CD4-positive, alpha-beta memory T cell (primary cell): Measurements from ENCODE around the gene ST7. TPM values are rescaled to one million over a fixed set of nuclear protein-coding genes. Genes with fewer than 3 reads are reported as not detected.

Experiments
- CTCF ChIA-PET: fragments of 350-600 bp; sonication (Branson Sonifier 250); formaldehyde crosslinking; loops from one replicate; lab custom pipeline; 2021; ENCODE audit warnings: inconsistent platforms; ENCODE audit not compliant: partially characterized antibody; lab: Charles Lee
- POLR2A ChIA-PET: fragments of 350-600 bp; sonication (Branson Sonifier 250); formaldehyde crosslinking; loops from one replicate; lab custom pipeline; 2021; ENCODE audit not compliant: partially characterized antibody; lab: Charles Lee
- DNase-seq, 5 donors: peaks; one replicate each; pipeline versions ENCODE4 v3.0.0 to v3.0.0-alpha.2; 2020 to 2022; ENCODE audit warnings: mixed read lengths in 1 of 5
- H3K27ac ChIP-seq: one replicate; pipeline ENCODE4 v1.7.0; 2013; ENCODE audit warnings: low read depth, low read length
- H3K27me3 ChIP-seq: 2 replicates; pipeline ENCODE4 v1.7.0; 2013; ENCODE audit warnings: mild to moderate bottlenecking, low read length, moderate library complexity; ENCODE audit not compliant: insufficient read depth
- H3K36me3 ChIP-seq: 2 replicates; pipeline ENCODE4 v1.7.0; 2013; ENCODE audit warnings: mild to moderate bottlenecking, low read length, moderate library complexity; ENCODE audit not compliant: insufficient read depth
- H3K4me1 ChIP-seq: 2 replicates; pipeline ENCODE4 v1.7.0; 2013; ENCODE audit warnings: mild to moderate bottlenecking, low read length, moderate library complexity; ENCODE audit not compliant: insufficient read depth
- H3K4me3 ChIP-seq, 2 donors: one replicate each; pipeline ENCODE4 v1.7.0; 2013; ENCODE audit warnings: low read length in 2 of 2, mild to moderate bottlenecking in 1 of 2
- H3K9me3 ChIP-seq, 2 donors: one replicate each; pipeline ENCODE4 v1.7.0; 2013; ENCODE audit warnings: low read length in 2 of 2, control low read depth in 1 of 2; ENCODE audit not compliant: control insufficient read depth in 1 of 2
- H3K27ac Mint-ChIP-seq, 7 donors: one replicate each; pipeline ENCODE4 v1.8.0; 2020 to 2021; ENCODE audit warnings: mixed read lengths in 7 of 7, mild to moderate bottlenecking in 6 of 7, inconsistent platforms in 3 of 7, moderate library complexity in 3 of 7
- H3K27me3 Mint-ChIP-seq, 2 donors: one replicate each; pipeline ENCODE4 v1.8.0; 2020 to 2021; ENCODE audit warnings: mixed read lengths in 2 of 2
- H3K36me3 Mint-ChIP-seq, 2 donors: one replicate each; pipeline ENCODE4 v1.8.0; 2020 to 2021; ENCODE audit warnings: mixed read lengths in 2 of 2, inconsistent platforms in 1 of 2, mild to moderate bottlenecking in 1 of 2
- H3K4me1 Mint-ChIP-seq, 4 donors: one replicate each; pipeline ENCODE4 v1.8.0; 2020 to 2021; ENCODE audit warnings: mixed read lengths in 4 of 4, mild to moderate bottlenecking in 1 of 4
- H3K4me3 Mint-ChIP-seq, 8 donors: one replicate each; pipeline ENCODE4 v1.8.0; 2020 to 2021; ENCODE audit warnings: mixed read lengths in 8 of 8, mild to moderate bottlenecking in 7 of 8, moderate library complexity in 6 of 8, inconsistent platforms in 3 of 8
- H3K9me3 Mint-ChIP-seq, 8 donors: one replicate each; pipeline ENCODE4 v1.8.0; 2020 to 2021; ENCODE audit warnings: mixed read lengths in 8 of 8, mild to moderate bottlenecking in 5 of 8, inconsistent platforms in 3 of 8, moderate library complexity in 1 of 8
- intact Hi-C: fragments of 100-400 bp; cut with micrococcal nuclease; formaldehyde crosslinking; loops from one replicate; pipeline ENCODE4 v1.15.1; 2023
- polyA plus RNA-seq, 2 donors: library from polyadenylated mRNA; unstranded; fragments of 300-500 nt; fragmentation: Illumina TruSeq; gene quantifications; one replicate each; pipeline ENCODE4 v1.2.3, GENCODE V29; 2021
- total RNA-seq, 2 experiments: library from RNA; stranded (reverse); gene quantifications; one replicate each; pipeline ENCODE4 v1.2.3, GENCODE V29; 2021

Gene ST7
- total and polyA plus RNA-seq, 4 experiments from 2014 or later, result 3.8 to 6.6 (median 4.0) TPM

DNA sequence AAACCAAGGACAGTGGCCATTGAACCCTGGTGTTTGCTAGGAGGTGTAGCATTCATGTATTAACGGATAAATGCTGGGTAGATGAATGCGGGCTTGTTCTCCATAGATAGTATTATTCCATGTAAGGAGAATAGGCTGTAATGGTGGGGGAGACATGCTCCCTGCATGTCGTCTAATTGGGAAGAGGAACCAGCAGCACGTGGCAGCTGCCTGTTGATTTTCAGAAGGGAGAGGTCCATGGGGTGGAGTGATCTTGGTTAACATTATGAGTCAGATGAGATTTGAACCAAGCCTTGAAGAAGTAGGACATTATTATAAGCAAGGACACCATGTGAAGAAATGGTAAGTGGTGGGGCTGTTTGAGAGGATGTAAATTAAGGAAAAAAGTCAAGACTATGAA, 257.1 kb downstream of the ST7 start:
- Mint-ChIP-seq H3K4me3 (no peak overlapping the region), H3K9me3 (no peaks in the 10 kb centered on the region), H3K4me1 (peaks cover 0 to 2% (median 0%) of the 10 kb centered on the region in 4 donors), H3K36me3 (peaks cover 0 to 4% of the 10 kb centered on the region in 2 donors), H3K27ac (peak overlapping the region in 1 of 7 donors; percentile 23), H3K27me3 (no peaks in the 10 kb centered on the region)
- Histone ChIP-seq H3K4me3 (no peak overlapping the region), H3K27ac (no peak overlapping the region), H3K36me3 (no peaks in the 10 kb centered on the region), H3K27me3 (no peaks in the 10 kb centered on the region), H3K4me1 (no peaks in the 10 kb centered on the region), H3K9me3 (no peaks in the 10 kb centered on the region)
- intact Hi-C loops, result no loop called here
- no peak for DNase-seq
- CTCF ChIA-PET, result no interaction called here
- POLR2A ChIA-PET, result no interaction called here

DNA sequence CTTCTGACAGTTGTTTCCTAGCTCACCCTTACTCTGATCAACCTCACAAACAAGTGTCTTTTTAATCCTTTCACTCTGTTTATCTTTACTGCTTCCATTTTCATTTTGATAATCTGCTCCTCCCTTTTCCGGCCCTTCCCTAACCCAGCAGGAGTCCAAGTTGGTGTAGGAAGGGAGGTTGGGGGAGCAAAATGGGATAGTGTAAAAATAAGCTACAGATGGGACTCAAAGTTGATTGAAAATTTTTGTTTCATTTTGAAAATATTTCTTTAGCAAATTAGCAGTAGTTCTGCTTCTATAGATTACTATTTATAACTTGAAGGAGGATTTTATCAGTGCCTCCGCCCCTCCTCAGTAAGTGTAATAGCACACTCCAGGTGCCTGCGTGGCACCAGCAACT, 257.6 kb downstream of the ST7 start:
- Mint-ChIP-seq H3K27ac (no peak overlapping the region), H3K4me3 (no peak overlapping the region), H3K27me3 (no peaks in the 10 kb centered on the region), H3K9me3 (no peaks in the 10 kb centered on the region), H3K4me1 (peaks cover 0 to 2% (median 0%) of the 10 kb centered on the region in 4 donors), H3K36me3 (peaks cover 0 to 4% of the 10 kb centered on the region in 2 donors)
- ChIA-PET CTCF (no interaction called here), POLR2A (no interaction called here)
- no peak overlapping the region for H3K27ac ChIP-seq
- no peak for DNase-seq
- no peak overlapping the region for H3K4me3 ChIP-seq
- no peaks in the 10 kb centered on the region for H3K36me3 ChIP-seq
- H3K4me1 ChIP-seq, result no peaks in the 10 kb centered on the region
- H3K27me3 ChIP-seq, result no peaks in the 10 kb centered on the region
- no peaks in the 10 kb centered on the region for H3K9me3 ChIP-seq
- intact Hi-C loops, result no loop called here

DNA sequence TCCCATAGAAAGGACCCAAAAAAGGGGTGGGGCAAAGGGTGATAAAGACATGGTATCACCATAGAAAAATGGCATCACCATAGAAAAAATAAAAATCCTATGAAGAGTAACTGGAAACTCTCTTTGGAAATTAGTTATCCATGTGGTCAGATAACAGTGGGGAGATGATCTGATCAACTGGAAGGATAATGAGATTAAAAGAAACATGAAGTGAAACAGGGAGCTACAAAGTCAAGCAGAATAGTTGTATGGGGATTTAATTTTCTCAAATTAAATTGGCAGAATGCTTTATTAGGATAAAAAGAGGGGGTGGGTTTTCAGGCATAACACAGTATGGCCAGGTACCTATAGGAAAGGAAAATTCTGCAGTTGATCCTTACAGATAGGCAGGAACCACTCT, 258.3 kb downstream of the ST7 start:
- intact Hi-C loops, result no loop called here
- Histone ChIP-seq H3K4me1 (no peaks in the 10 kb centered on the region), H3K36me3 (no peaks in the 10 kb centered on the region), H3K9me3 (no peaks in the 10 kb centered on the region), H3K27me3 (no peaks in the 10 kb centered on the region), H3K27ac (no peak overlapping the region), H3K4me3 (no peak overlapping the region)
- POLR2A ChIA-PET, result no interaction called here
- Mint-ChIP-seq H3K9me3 (no peaks in the 10 kb centered on the region), H3K4me3 (no peak overlapping the region), H3K27ac (no peak overlapping the region), H3K27me3 (no peaks in the 10 kb centered on the region), H3K4me1 (peaks cover 0 to 2% (median 0%) of the 10 kb centered on the region in 4 donors), H3K36me3 (peaks cover 0 to 1% of the 10 kb centered on the region in 2 donors)
- CTCF ChIA-PET, result no interaction called here
- DNase-seq, result no peak

- Histone ChIP-seq H3K27me3 (no peaks in the 10 kb centered on the region), H3K27ac (no peak overlapping the region), H3K4me3 (no peak overlapping the region), H3K36me3 (no peaks in the 10 kb centered on the region), H3K4me1 (no peaks in the 10 kb centered on the region), H3K9me3 (no peaks in the 10 kb centered on the region)
- Mint-ChIP-seq H3K27ac (no peak overlapping the region), H3K36me3 (no peaks in the 10 kb centered on the region), H3K4me1 (peaks cover 0 to 2% (median 0%) of the 10 kb centered on the region in 4 donors), H3K4me3 (no peak overlapping the region), H3K27me3 (no peaks in the 10 kb centered on the region), H3K9me3 (no peaks in the 10 kb centered on the region)
- intact Hi-C loops, result no loop called here
- ChIA-PET CTCF (interaction anchor here (0.6 to 1.9 kb wide), 9 partner anchors 8 to 984 kb away, joined by 3 to 8 read pairs (median 4); no protein-coding TSS in a partner anchor), POLR2A (no interaction called here)
- peak in 4 of 5 donors; percentile 17 to 32 (median 22) for DNase-seq
These were observed 259.9 kb downstream of the ST7 start for GRCh38 chr7:117212969-117213877.

DNA sequence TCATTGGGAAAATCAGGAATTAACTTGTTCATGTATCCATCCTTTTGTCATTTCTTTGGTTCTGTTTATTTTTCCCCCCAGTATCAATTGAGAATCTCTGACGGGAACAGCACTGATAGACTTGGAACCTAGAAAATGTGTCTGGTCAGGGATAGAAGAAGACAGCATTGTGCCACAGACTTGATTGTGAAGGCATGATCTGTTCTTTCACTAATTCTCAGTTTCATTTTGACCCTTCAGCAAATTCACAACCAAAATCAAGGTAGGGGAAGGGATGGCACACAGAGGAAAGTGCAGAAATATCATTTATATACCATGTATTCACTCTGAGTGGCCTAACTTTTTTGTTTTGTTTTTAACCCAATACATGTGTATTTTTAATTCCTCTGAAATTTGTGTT, 262.7 kb downstream of the ST7 start:
- Mint-ChIP-seq H3K4me3 (no peak overlapping the region), H3K4me1 (peaks cover 0 to 2% (median 0%) of the 10 kb centered on the region in 4 donors), H3K9me3 (no peaks in the 10 kb centered on the region), H3K27me3 (no peaks in the 10 kb centered on the region), H3K36me3 (no peaks in the 10 kb centered on the region), H3K27ac (peak overlapping the region in 1 of 7 donors; percentile 11)
- Histone ChIP-seq H3K4me3 (no peak overlapping the region), H3K27me3 (no peaks in the 10 kb centered on the region), H3K27ac (no peak overlapping the region), H3K4me1 (no peaks in the 10 kb centered on the region), H3K9me3 (no peaks in the 10 kb centered on the region), H3K36me3 (no peaks in the 10 kb centered on the region)
- ChIA-PET POLR2A (no interaction called here), CTCF (no interaction called here)
- DNase-seq, result no peak
- intact Hi-C loops, result no loop called here

- ChIA-PET POLR2A (no interaction called here), CTCF (no interaction called here)
- Histone ChIP-seq H3K27ac (no peak overlapping the region), H3K4me3 (no peak overlapping the region), H3K9me3 (no peaks in the 10 kb centered on the region), H3K27me3 (no peaks in the 10 kb centered on the region), H3K36me3 (no peaks in the 10 kb centered on the region), H3K4me1 (no peaks in the 10 kb centered on the region)
- intact Hi-C loops, result no loop called here
- no peak overlapping the region for H3K27ac Mint-ChIP-seq
- H3K4me1 Mint-ChIP-seq, result peaks cover 0 to 2% (median 0%) of the 10 kb centered on the region in 4 donors
- H3K27me3 Mint-ChIP-seq, result no peaks in the 10 kb centered on the region
- H3K4me3 Mint-ChIP-seq, result no peak overlapping the region
- no peaks in the 10 kb centered on the region for H3K36me3 Mint-ChIP-seq
- no peaks in the 10 kb centered on the region for H3K9me3 Mint-ChIP-seq
- DNase-seq, result no peak
These were observed 263.3 kb downstream of the ST7 start for GRCh38 chr7:117216436-117217069.
